Left lung (tissue), 10 donors: Measurements from ENCODE around the gene SLC35A4. TPM values are rescaled to one million over a fixed set of nuclear protein-coding genes. Genes with fewer than 3 reads are reported as not detected.

Experiments
- ATAC-seq: fragments of 200-7000 bp; cut with Tn5 transposase; one replicate; pipeline ENCODE4 v1.9.1; 2020; ENCODE audit warnings: moderate library complexity
- DNase-seq, 4 donors: peaks; one replicate each; pipeline ENCODE4 v3.0.0-alpha.2; 2013 to 2020
- H3K27ac ChIP-seq, 2 donors: fragments of 200-600 bp; sonication (generic) in 1 of 2; one replicate each; pipeline versions ENCODE4 v1.5.0 to v1.8.0; 2020 to 2021
- H3K27me3 ChIP-seq, 2 donors: fragments of 200-600 bp; sonication (generic) in 1 of 2; one replicate each; pipeline versions ENCODE4 v1.5.0 to v1.8.0; 2020 to 2021
- H3K36me3 ChIP-seq, 2 donors: fragments of 200-600 bp; sonication (generic) in 1 of 2; one replicate each; pipeline versions ENCODE4 v1.5.0 to v1.8.0; 2020 to 2021
- H3K4me1 ChIP-seq, 2 donors: fragments of 200-600 bp; one replicate each; pipeline ENCODE4 v1.8.0; 2021
- H3K4me3 ChIP-seq, 2 donors: fragments of 200-600 bp; sonication (generic) in 1 of 2; one replicate each; pipeline versions ENCODE4 v1.5.0 to v1.8.0; 2020 to 2021; ENCODE audit warnings: mild to moderate bottlenecking in 1 of 2
- H3K9me3 ChIP-seq, 2 donors: fragments of 200-600 bp; sonication (generic) in 1 of 2; one replicate each; pipeline versions ENCODE4 v1.5.0 to v1.8.0; 2020 to 2021
- intact Hi-C, 2 donors: fragments of 100-400 bp; cut with DNase I; formaldehyde crosslinking; loops; one replicate each; pipeline versions ENCODE4 v1.11.2 to v1.14.2; 2022
- polyA plus RNA-seq, 6 donors: library from polyadenylated mRNA; unstranded; fragments of 120-200 nt; gene quantifications; one replicate each; pipeline ENCODE4 v1.2.1, GENCODE V29; 2013; ENCODE audit not compliant: insufficient read length in 6 of 6
- total RNA-seq, 2 donors: library from RNA; stranded (reverse); fragmentation: NEBNext Ultra II Directional; extraction: Animal tissue kit (Norgen Biotek cat#: 25700); gene quantifications; one replicate each; pipeline ENCODE4 v1.2.1, GENCODE V29; 2021
- TF ChIP-seq, protein P1 (sequence below), 2 donors: fragments of 200-600 bp; sonication (generic) in 1 of 2; IDR thresholded peaks; one replicate each; pipeline versions ENCODE4 v1.5.0 to v1.8.0; 2021; ENCODE audit warnings: antibody characterized with exemption in 2 of 2
- donor health status: DM: no; HTN: yes; CAD: no.
- donor health status: DM: no; HTN: no; CAD: no.

The SLC35A4 gene
- total and polyA plus RNA-seq, 8 donors, result 63.8 to 82.8 (median 77.6) TPM

DNA sequence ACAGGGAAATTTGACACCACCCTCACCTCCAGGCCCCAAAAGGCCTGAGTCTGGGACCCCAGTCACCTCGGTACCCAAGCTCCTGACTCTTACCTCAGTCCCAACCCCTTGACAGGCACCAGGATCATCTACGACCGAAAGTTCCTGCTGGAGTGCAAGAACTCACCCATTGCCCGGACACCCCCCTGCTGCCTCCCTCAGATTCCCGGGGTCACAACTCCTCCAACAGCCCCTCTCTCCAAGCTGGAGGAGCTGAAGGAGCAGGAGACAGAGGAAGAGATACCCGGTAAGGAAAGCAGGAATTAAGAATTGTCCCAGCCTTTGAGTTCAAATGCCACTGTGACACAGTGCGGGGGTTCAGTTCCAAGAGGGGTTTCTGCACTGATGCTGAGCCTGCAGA lies 15.8 kb upstream of the SLC35A4 start:
- Histone ChIP-seq H3K36me3 (peaks cover 0 to 63% of the 10 kb centered on the region in 2 donors), H3K27me3 (no peaks in the 10 kb centered on the region), H3K4me1 (peaks cover 31 to 58% of the 10 kb centered on the region in 2 donors), H3K27ac (peak overlapping the region; percentile 93 to 95), H3K9me3 (no peaks in the 10 kb centered on the region), H3K4me3 (no peak overlapping the region)
- intact Hi-C loops, result no loop called here
- DNase-seq (no peak), ATAC-seq (no peak)
- TF ChIP-seq, protein P1, sequence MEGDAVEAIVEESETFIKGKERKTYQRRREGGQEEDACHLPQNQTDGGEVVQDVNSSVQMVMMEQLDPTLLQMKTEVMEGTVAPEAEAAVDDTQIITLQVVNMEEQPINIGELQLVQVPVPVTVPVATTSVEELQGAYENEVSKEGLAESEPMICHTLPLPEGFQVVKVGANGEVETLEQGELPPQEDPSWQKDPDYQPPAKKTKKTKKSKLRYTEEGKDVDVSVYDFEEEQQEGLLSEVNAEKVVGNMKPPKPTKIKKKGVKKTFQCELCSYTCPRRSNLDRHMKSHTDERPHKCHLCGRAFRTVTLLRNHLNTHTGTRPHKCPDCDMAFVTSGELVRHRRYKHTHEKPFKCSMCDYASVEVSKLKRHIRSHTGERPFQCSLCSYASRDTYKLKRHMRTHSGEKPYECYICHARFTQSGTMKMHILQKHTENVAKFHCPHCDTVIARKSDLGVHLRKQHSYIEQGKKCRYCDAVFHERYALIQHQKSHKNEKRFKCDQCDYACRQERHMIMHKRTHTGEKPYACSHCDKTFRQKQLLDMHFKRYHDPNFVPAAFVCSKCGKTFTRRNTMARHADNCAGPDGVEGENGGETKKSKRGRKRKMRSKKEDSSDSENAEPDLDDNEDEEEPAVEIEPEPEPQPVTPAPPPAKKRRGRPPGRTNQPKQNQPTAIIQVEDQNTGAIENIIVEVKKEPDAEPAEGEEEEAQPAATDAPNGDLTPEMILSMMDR (IDR thresholded peaks at IDR 0.05), result no peak

DNA sequence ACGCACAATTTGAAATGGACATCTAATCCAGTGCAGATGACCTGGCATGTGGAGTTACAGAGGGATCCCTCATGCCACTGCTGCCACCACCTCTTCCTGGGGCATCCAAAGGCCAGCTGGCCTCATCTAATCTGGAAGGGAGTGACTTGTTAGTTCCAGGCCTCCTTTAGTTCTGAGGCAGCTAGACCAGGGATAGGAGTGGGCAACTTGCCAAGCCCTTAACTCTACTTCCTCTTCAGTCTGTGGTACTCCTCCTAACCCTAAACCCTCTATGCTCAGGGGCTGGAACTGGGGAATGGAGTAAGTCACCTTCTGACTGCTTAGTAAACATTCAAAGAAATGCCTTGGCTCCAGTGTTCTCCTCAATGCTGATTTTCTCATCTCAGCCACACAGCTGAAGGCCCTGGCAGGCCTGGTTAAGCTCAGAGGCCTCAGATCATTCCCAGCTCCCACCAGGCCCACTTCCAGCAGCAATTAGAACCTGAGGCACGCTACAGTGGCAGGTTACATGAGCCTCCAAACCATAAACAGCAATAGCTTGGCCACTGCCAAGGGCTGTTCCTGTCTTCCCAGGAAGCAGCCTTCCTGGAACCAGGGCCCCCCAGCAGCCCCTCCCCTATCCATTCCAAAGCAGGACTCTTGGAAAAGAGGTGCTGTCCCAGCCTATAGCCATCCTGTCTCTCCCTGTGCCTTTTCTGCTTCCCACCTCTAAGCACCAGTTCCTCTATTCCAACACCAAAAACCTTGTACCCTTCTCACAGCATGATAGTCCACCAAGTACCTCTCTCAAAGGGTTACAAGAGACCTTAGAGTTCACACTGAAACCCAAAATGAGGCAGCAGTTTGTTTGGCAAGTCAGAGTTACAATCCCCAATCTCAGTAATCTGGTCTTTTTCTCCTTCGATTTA lies 15.1 kb upstream of the SLC35A4 start:
- TF ChIP-seq, protein P1 (IDR thresholded peaks at IDR 0.05), result no peak
- Histone ChIP-seq H3K4me1 (peaks cover 31 to 65% of the 10 kb centered on the region in 2 donors), H3K36me3 (peaks cover 0 to 56% of the 10 kb centered on the region in 2 donors), H3K27ac (peak overlapping the region; percentile 93 to 95), H3K27me3 (no peaks in the 10 kb centered on the region), H3K9me3 (no peaks in the 10 kb centered on the region), H3K4me3 (no peak overlapping the region)
- ATAC-seq (peak; percentile 21), DNase-seq (peak in 1 of 4 donors; percentile 70)
- intact Hi-C loops, result no loop called here

GRCh38 chr5:140550147-140551079 lies 14.2 kb upstream of the SLC35A4 start:
- intact Hi-C loops, result no loop called here
- peaks cover 0 to 48% of the 10 kb centered on the region in 2 donors for H3K36me3 ChIP-seq
- ATAC-seq, result no peak
- no peak for DNase-seq
- peaks cover 35 to 74% of the 10 kb centered on the region in 2 donors for H3K4me1 ChIP-seq
- H3K27me3 ChIP-seq, result no peaks in the 10 kb centered on the region
- no peak overlapping the region for H3K4me3 ChIP-seq
- no peaks in the 10 kb centered on the region for H3K9me3 ChIP-seq
- peak overlapping the region in 1 of 2 donors; percentile 93 for H3K27ac ChIP-seq
- TF ChIP-seq, protein P1 (IDR thresholded peaks at IDR 0.05), result no peak

DNA sequence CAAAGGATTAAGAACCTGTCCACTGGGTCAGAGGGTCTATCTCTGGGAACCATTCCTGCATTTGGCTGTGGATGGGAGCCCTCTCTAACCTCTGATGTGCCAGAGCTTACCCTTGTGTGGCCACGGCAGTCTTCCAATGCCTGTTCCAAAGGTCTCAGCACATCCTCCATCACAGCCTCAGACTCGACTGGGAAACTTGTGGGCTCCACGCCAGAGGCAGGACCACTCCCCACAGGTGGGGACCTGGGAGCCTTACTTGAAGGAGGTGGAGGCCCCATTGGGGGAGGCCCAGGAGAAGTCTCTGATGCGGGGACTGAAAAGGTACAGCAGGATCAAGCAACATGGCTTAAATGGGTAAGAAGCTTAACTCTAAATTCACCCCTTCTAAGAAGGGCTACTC lies 12.8 kb upstream of the SLC35A4 start:
- ATAC-seq, result no peak
- DNase-seq, result no peak
- intact Hi-C loops, result no loop called here
- H3K9me3 ChIP-seq, result no peaks in the 10 kb centered on the region
- H3K4me1 ChIP-seq, result peaks cover 42 to 76% of the 10 kb centered on the region in 2 donors
- H3K4me3 ChIP-seq, result no peak overlapping the region
- H3K27ac ChIP-seq, result no peak overlapping the region
- TF ChIP-seq, protein P1 (IDR thresholded peaks at IDR 0.05), result no peak
- peaks cover 0 to 46% of the 10 kb centered on the region in 2 donors for H3K36me3 ChIP-seq
- no peaks in the 10 kb centered on the region for H3K27me3 ChIP-seq
